Activated effector memory CD4-positive, alpha-beta T cell treated with anti-CD3 and anti-CD28 coated beads, Interleukin-2, amount 50 U/mL, for 16 hours (primary cell): ENCODE measurements around the gene LOXL1.
"Not testable (repeated sequence)": the region's sequence is repeated elsewhere in the genome, so short reads cannot be mapped to it uniquely, and the experiment has no call there.

Experiments
- DNase-seq: peaks from one replicate; pipeline ENCODE4 v3.0.0-alpha.2; 2020

Gene LOXL1

DNA sequence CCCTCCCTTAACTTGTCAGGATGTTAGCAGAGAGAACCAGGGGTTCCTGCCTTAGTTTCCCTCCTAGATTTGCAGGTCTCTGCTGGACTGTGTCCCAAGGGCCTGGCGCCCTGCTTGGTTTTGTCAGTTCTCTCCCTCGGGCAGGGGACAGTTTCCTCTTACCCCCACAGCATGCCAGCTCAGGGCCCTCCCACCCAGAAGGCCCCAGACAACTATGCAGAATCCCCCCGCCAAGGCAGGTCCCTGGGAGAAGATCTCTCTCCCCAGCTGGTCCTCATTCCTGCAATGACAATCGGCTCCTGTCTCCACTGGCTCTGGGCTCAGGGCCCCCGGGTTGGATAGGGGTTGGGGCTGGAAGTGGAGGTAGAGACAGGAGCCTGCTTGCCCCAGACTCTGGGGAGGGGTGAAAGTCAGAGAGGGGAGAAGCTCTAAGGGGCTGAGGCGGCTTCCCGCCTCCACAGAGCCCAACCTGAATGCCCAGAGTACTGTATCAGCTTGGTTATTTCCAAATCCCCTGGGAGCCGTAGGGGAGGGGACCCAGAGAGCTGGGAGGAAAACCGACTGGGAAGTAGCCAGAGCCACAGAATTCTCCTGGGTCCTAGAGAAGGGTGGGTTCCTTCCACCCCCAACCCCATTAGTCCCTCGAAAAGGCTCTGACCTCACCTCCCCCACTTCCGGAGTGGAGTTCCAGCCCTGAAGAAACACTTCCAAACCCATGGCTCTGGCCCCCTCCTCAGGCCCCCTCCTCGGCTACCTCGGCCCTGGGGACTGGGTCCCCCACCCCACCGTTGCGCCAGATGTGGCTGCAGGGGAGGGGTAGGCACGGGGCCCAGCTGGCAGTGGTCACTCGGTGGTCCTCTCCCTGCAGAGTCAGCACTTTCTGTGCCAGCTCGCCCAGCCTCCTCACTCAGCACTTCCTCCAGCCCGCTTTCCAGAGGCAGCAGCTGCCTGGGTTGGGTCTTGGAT, 3.8 kb upstream of the LOXL1 start:
- DNase-seq: no peak

- DNase-seq: no peak
Observed at GRCh38 chr15:73923156-73923487, 3.1 kb upstream of the LOXL1 start.

- no peak for DNase-seq
Observed at GRCh38 chr15:73923488-73924164, 2.6 kb upstream of the LOXL1 start.

- peak; percentile 69 for DNase-seq
Observed at GRCh38 chr15:73924171-73924921, 1.9 kb upstream of the LOXL1 start.

DNA sequence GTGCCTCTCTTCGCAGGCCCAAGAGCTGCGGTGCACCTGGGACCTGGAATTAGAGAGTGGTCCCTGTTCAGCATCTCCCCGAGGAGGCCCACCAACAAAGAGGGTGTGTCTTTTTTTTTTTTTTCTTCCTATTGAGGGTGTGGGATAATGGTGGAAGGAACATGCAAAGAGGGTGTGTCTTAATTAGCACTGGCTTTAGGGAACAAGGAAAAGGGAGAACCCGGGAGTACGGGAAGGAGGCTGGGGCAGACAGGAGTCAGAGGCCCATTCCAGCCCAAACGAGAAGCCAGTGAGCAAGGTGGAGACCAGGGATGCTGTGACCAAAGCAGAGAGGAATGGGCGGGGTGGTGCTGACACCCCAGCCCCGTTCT, 429 bp upstream of the LOXL1 start:
- DNase-seq: no peak

- DNase-seq: peak; percentile 83
Observed at GRCh38 chr15:73927003-73927475, 777 bp downstream of the LOXL1 start.

DNA sequence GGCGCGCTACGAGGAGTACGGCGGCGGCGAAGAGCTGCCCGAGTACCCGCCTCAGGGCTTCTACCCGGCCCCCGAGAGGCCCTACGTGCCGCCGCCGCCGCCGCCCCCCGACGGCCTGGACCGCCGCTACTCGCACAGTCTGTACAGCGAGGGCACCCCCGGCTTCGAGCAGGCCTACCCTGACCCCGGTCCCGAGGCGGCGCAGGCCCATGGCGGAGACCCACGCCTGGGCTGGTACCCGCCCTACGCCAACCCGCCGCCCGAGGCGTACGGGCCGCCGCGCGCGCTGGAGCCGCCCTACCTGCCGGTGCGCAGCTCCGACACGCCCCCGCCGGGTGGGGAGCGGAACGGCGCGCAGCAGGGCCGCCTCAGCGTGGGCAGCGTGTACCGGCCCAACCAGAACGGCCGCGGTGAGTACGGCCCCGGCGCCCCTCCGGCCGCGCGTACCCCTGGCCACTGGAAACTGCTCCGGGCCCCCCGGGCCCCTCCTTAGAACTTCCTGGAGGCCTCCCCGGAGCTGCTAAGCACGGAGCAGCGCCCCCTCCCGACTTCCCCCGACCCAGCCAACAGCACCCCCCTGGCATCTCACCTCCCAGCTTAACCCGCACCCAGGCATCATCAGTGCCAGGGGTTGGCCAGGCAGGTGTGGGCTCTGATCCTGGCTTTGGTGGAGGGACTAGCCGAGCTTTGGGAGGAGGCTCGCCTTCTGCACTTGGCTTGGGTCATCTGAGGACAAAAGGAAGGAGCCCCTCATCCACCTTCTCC, 1.4 kb downstream of the LOXL1 start:
- peak; percentile 92 for DNase-seq

- DNase-seq: no peak
Observed at GRCh38 chr15:73928241-73928579, 1.9 kb downstream of the LOXL1 start.

DNA sequence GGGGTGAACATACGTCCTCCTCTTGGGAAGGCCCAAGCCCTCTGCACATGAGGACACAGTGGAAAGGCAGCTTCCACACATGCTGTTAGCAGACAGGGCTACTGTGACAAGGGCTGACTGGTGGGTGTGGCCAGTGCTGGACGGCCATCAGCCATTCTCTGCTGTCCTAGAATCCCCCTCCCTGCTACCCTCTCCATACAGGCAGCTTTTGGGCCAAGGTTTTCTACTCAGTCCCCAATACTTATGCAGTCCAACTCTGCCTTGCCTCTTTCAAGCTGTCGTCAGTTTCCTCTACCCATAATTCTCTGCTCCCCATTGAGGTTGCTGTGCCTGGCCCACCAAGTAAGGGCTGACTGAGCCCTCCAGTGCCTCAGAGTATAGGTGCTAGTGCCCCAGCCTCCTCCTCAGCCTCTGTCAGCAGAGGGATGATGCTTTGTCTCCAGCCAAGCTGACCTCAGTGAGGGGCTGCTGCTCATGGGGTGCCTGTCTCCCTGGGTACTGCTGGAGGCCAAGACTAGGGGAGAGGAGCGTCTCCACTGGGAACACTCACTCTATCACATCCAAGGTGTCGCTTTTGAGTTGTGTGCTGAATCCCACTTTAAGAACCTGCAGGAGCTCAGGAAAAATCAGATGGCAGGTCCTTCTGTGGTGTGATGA, 2.8 kb downstream of the LOXL1 start:
- no peak for DNase-seq

- no peak for DNase-seq
Observed at GRCh38 chr15:73930371-73930770, 4.1 kb downstream of the LOXL1 start.

GRCh38 chr15:73930790-73931281, 4.6 kb downstream of the LOXL1 start:
- no peak for DNase-seq

- no peak for DNase-seq
Observed at GRCh38 chr15:73931441-73931840, 5.2 kb downstream of the LOXL1 start.

GRCh38 chr15:73932381-73933191, 6.3 kb downstream of the LOXL1 start:
- no peak for DNase-seq

- DNase-seq: peak; percentile 65
Observed at GRCh38 chr15:73934281-73934680, 8.0 kb downstream of the LOXL1 start.

DNA sequence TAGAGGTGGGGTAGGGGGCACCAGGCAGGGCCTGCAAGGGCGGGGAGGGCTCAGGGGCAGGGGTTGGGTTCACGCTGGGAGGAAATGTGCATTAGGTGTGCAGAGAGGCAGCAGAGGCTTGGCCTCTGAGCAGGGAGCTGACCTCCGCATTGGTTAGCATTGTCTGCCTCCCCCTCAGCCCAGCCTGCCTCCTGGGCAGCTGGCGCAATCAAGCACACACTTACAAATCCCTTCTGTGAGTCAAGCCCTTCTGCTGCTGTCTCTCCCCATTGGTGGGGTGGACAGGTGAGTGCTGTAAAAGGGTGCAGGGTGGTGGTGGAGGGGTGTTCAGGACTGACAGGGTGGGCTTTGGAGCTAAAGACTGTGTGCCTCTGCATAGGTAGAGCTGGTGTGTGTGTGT, 9.3 kb downstream of the LOXL1 start:
- DNase-seq: no peak

- no peak for DNase-seq
Observed at GRCh38 chr15:73936181-73936580, 9.9 kb downstream of the LOXL1 start.

- DNase-seq: no peak
Observed at GRCh38 chr15:73936588-73937290, 10.5 kb downstream of the LOXL1 start.

GRCh38 chr15:73937296-73937695, 11.0 kb downstream of the LOXL1 start:
- DNase-seq: no peak

GRCh38 chr15:73937726-73938125, 11.5 kb downstream of the LOXL1 start:
- DNase-seq: no peak

- DNase-seq: not testable (repeated sequence)
Observed at GRCh38 chr15:73938516-73938915, 12.3 kb downstream of the LOXL1 start.

DNA sequence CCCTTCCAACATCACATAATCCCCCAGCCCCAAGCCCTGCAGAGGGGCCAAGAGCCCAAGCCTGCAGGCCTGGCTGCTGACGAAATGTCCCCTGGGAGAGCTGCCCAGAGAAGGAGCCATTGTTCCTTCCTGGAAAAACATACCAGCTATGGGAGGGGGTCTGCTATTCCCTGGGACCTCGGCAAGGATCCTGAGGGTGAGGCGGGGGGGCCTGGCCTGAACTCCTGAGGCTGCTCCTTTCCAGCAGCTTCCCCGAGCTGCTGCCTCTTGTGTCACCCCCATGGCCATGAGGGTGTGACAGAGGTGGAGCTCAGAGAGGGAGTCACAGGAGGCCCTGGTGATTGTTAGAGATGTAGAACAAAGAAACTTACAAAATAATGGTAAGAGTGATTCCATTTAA, 12.9 kb downstream of the LOXL1 start:
- DNase-seq: no peak
